ENCODE measurements around the gene FSIP1.

The FSIP1 gene

DNA sequence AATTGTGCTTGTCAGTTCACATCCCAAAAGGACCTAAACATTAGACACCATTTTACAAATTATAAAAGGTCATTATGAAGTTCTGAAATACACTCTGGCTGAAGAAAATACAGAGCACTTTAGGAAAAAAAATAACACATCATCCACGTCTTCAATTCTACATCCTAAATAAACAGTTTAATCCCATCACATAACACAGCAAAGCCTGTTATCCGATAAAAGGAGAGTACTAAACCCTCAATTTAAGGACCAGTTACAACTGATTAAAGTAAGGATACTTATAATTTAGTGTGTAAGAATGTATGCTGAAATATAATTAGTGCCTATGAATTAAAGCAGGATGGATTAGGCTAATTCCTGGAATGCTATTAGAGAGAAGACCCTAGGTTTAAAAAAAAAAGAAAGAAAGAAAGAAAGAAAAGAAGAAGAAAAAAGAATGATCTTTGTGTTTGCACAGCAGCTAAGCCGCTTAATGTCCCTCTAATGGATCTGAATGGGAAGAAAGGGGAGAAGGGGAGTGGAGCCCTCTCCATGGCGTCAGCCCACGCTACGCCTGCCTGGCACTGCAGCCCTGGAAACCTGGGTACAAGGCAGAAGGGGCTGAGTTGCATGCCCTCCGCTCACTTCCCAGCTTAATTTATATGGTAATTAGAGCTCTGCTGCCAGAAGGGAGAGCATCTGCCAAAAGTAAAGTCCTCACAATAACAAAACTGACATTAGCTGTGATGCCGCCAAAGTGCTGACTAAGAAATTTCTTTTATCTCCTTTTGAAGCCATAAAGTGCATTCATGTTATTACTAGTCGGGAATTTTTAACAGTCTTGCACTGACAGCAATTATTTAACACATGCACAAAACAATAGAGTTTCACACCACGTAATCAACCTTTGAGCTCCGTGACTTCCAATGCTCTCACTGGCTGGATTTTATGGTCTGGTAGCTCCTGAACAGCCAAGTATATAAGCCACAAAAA lies 90.0 kb downstream of the FSIP1 start:
- no peak overlapping the region for H3K4me3 ChIP-seq (ENCODE audit: insufficient read depth, low read depth, low read length, poor library complexity, severe bottlenecking)
- no peaks in the 10 kb centered on the region for H3K27me3 ChIP-seq (replicated peaks; ENCODE audit: control insufficient read depth, insufficient read depth, low read length, poor library complexity, severe bottlenecking)

DNA sequence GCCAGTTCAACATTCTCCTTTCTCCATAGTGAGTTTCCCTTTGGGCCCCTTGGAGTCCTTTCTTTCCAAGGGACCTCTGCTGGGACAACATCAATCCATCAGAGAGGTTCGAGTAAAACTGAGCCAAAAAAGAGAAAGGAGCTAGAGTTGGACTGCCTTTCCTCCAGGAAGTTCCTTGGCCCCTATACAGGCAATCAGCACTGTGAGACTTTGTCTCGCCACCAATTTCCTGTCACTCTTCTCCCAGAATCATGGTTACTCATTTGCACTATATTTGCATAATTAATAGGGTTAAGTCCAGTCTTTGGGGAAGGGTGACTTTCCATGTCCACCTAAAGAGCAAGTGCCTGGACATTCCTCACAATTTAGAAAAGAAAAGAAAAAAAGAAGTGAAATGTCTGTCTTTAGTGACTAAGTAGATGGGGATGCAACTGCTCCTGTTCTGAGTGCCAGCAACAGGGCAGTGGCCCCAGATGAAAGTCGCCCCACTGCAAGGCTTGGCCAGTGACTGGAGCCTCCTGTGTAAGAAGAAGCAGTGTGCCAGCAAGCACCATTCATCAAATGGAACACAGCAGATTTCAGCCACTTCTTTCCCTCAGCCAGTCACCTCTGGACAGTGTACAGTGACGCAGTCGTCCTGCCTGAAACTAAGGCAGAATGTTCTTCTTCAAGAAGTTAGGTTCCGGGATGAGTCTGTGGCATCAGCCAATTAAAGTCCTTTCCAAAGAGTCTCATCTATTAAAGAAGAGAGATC lies 91.6 kb downstream of the FSIP1 start:
- H3K36me3 ChIP-seq (ENCODE audit: control insufficient read depth, insufficient read depth, low read length): no peaks in the 10 kb centered on the region
- H3K27me3 ChIP-seq (replicated peaks; ENCODE audit: control insufficient read depth, insufficient read depth, low read length, poor library complexity, severe bottlenecking): no peaks in the 10 kb centered on the region
- no peak overlapping the region for H3K4me3 ChIP-seq (ENCODE audit: insufficient read depth, low read depth, low read length, poor library complexity, severe bottlenecking)
- H3K4me1 ChIP-seq (ENCODE audit: control insufficient read depth, insufficient read depth, low read length, poor library complexity, severe bottlenecking): no peaks in the 10 kb centered on the region
- no peaks in the 10 kb centered on the region for H3K9me3 ChIP-seq (ENCODE audit: control insufficient read depth, low read length)
- H3K27ac ChIP-seq (ENCODE audit: insufficient read depth, low read length, poor library complexity, severe bottlenecking): no peak overlapping the region
- no peak for DNase-seq

More for the DNA sequence above, 90.0 kb downstream of the FSIP1 start:
- H3K36me3 ChIP-seq (ENCODE audit: control insufficient read depth, insufficient read depth, low read length): no peaks in the 10 kb centered on the region
- H3K4me1 ChIP-seq (ENCODE audit: control insufficient read depth, insufficient read depth, low read length, poor library complexity, severe bottlenecking): no peaks in the 10 kb centered on the region
- H3K27ac ChIP-seq (ENCODE audit: insufficient read depth, low read length, poor library complexity, severe bottlenecking): no peak overlapping the region
- H3K9me3 ChIP-seq (ENCODE audit: control insufficient read depth, low read length): no peaks in the 10 kb centered on the region
- no peak for DNase-seq

DNA sequence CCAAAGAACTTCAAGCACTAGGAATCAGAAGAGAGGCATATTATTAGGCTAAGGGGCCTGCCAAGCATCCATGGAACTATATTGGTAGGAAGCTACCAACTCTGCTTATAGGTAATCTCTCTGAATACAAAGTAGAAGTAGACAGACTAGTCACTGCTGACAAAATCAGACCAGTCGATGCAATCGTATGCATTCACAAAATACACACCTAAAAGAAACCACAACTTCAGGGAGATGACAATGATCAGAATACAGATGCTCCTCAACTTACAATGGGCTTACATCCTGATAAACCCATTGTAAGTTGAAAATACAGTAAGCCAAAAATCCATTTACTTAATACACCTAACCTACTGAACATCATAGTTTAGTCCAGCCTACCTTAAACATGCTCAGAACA lies 94.7 kb downstream of the FSIP1 start:
- Histone ChIP-seq H3K27me3 (replicated peaks; ENCODE audit: control insufficient read depth, insufficient read depth, low read length, poor library complexity, severe bottlenecking) (no peaks in the 10 kb centered on the region), H3K9me3 (ENCODE audit: control insufficient read depth, low read length) (no peaks in the 10 kb centered on the region), H3K36me3 (ENCODE audit: control insufficient read depth, insufficient read depth, low read length) (no peaks in the 10 kb centered on the region), H3K27ac (ENCODE audit: insufficient read depth, low read length, poor library complexity, severe bottlenecking) (no peak overlapping the region), H3K4me3 (ENCODE audit: insufficient read depth, low read depth, low read length, poor library complexity, severe bottlenecking) (no peak overlapping the region), H3K4me1 (ENCODE audit: control insufficient read depth, insufficient read depth, low read length, poor library complexity, severe bottlenecking) (no peaks in the 10 kb centered on the region)
- DNase-seq: no peak

DNA sequence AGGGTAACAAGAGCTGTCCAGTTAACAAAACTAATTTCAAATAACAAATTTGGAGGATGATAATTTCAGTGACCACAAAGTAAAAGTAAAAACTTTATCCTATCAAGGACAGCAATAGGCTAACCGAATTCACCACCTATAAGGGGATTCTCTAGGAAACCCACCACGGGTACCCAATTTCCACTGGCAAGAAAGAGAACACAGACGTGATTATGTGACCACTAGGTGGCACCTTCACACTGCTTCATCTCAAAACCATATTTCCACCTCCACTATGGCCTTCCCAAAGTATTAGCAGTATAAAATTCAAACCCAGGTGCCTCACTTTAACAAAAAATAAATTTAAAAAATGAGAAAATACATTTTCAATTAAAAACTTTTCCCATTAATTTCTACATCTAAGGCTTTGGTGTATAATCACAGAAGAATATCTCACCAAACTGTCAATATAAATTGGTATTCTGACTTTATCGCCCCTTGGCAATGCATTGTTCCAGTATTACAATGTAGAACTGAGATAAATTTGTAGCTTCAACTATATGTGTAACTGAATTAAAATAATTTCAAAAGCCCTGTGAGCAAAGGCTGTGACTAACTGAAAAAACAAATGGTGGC lies 96.5 kb downstream of the FSIP1 start:
- no peaks in the 10 kb centered on the region for H3K9me3 ChIP-seq (ENCODE audit: control insufficient read depth, low read length)
- DNase-seq: peak in 1 of 3 donors; percentile 14
- H3K4me3 ChIP-seq (ENCODE audit: insufficient read depth, low read depth, low read length, poor library complexity, severe bottlenecking): no peak overlapping the region
- no peaks in the 10 kb centered on the region for H3K4me1 ChIP-seq (ENCODE audit: control insufficient read depth, insufficient read depth, low read length, poor library complexity, severe bottlenecking)
- H3K27ac ChIP-seq (ENCODE audit: insufficient read depth, low read length, poor library complexity, severe bottlenecking): no peak overlapping the region
- H3K36me3 ChIP-seq (ENCODE audit: control insufficient read depth, insufficient read depth, low read length): no peaks in the 10 kb centered on the region
- H3K27me3 ChIP-seq (replicated peaks; ENCODE audit: control insufficient read depth, insufficient read depth, low read length, poor library complexity, severe bottlenecking): no peaks in the 10 kb centered on the region

DNA sequence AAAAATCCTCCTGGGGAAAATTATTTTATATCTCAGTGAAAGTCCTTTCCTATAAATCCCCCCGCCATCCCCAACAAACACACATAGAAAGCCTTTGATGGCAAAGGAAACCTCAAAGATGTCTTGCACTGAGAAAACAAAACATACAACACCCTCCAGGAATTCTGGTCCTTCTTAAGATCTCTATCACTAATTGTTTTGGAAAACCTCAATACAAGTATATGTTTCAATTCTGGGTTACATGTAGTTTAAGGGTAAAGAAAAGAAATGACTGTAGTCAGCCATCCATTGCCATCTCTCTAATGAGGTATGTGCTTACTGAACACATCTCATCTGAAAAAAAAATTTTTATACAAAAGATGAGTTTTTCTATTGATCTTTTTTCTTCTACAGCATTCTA lies 97.3 kb downstream of the FSIP1 start:
- DNase-seq: no peak
- Histone ChIP-seq H3K36me3 (ENCODE audit: control insufficient read depth, insufficient read depth, low read length) (no peaks in the 10 kb centered on the region), H3K27ac (ENCODE audit: insufficient read depth, low read length, poor library complexity, severe bottlenecking) (no peak overlapping the region), H3K9me3 (ENCODE audit: control insufficient read depth, low read length) (no peaks in the 10 kb centered on the region), H3K4me3 (ENCODE audit: insufficient read depth, low read depth, low read length, poor library complexity, severe bottlenecking) (no peak overlapping the region), H3K27me3 (replicated peaks; ENCODE audit: control insufficient read depth, insufficient read depth, low read length, poor library complexity, severe bottlenecking) (no peaks in the 10 kb centered on the region), H3K4me1 (ENCODE audit: control insufficient read depth, insufficient read depth, low read length, poor library complexity, severe bottlenecking) (no peaks in the 10 kb centered on the region)

DNA sequence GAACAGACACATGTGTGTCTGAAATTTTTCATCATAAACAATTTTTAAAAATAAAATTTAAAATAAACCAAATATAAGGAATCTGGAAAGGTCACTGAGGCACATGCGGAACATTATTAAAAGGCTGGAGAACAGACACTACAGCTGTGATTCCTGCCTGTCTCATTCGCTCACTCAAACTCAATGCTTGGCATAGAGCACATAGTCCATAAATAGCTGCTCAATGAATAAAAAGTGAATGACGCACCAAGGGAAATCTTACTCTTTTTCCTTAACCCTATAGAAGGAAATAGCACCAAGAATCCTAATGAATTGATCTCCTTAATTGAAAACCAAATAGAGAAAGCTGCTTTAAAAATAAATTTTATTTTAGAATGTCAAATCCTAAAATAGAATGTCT lies 98.4 kb downstream of the FSIP1 start:
- no peaks in the 10 kb centered on the region for H3K4me1 ChIP-seq (ENCODE audit: control insufficient read depth, insufficient read depth, low read length, poor library complexity, severe bottlenecking)
- H3K9me3 ChIP-seq (ENCODE audit: control insufficient read depth, low read length): no peaks in the 10 kb centered on the region
- H3K27ac ChIP-seq (ENCODE audit: insufficient read depth, low read length, poor library complexity, severe bottlenecking): no peak overlapping the region
- no peak for DNase-seq
- H3K27me3 ChIP-seq (replicated peaks; ENCODE audit: control insufficient read depth, insufficient read depth, low read length, poor library complexity, severe bottlenecking): no peaks in the 10 kb centered on the region
- H3K36me3 ChIP-seq (ENCODE audit: control insufficient read depth, insufficient read depth, low read length): no peaks in the 10 kb centered on the region
- H3K4me3 ChIP-seq (ENCODE audit: insufficient read depth, low read depth, low read length, poor library complexity, severe bottlenecking): no peak overlapping the region

DNA sequence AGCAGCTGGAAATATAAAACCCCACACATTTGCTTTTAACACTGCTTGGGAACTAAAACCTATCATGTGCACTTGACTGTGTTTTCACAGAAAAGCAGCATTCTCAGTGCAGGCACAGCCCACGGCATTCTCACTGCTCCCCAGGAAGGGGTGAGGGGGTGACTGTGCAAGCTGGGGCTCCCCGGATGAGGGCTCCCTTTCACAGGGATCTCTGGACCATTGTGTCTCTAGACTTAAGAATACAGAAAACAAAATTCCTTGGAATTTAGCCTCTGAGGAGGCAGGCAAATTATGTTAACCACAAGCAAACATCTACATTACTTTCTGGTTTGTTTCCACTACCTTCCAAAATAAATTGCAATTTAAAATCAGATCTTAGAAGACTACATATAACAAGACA lies 100.3 kb downstream of the FSIP1 start:
- H3K36me3 ChIP-seq (ENCODE audit: control insufficient read depth, insufficient read depth, low read length): no peaks in the 10 kb centered on the region
- H3K4me3 ChIP-seq (ENCODE audit: insufficient read depth, low read depth, low read length, poor library complexity, severe bottlenecking): no peak overlapping the region
- no peaks in the 10 kb centered on the region for H3K27me3 ChIP-seq (replicated peaks; ENCODE audit: control insufficient read depth, insufficient read depth, low read length, poor library complexity, severe bottlenecking)
- H3K9me3 ChIP-seq (ENCODE audit: control insufficient read depth, low read length): no peaks in the 10 kb centered on the region
- H3K27ac ChIP-seq (ENCODE audit: insufficient read depth, low read length, poor library complexity, severe bottlenecking): no peak overlapping the region
- DNase-seq: no peak
- no peaks in the 10 kb centered on the region for H3K4me1 ChIP-seq (ENCODE audit: control insufficient read depth, insufficient read depth, low read length, poor library complexity, severe bottlenecking)

DNA sequence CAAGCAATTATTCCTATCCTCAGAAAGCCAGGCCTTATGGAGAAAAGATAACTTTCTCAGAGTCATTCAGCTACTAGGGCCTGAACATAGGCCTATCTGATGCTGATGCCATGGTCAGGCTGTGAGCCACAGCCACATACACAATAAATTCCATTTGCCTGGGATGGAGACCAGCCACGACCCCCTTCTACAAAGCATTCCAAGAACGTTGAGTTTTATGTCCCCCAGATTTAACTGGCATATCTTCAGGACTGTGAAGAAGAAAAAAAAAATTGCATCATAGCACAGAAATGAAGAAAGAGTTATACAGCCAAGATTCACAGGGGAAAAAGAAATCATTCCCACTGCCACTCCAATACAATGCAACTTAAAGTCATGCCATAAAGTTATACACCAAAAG lies 101.8 kb downstream of the FSIP1 start:
- H3K4me3 ChIP-seq (ENCODE audit: insufficient read depth, low read depth, low read length, poor library complexity, severe bottlenecking): no peak overlapping the region
- H3K27ac ChIP-seq (ENCODE audit: insufficient read depth, low read length, poor library complexity, severe bottlenecking): no peak overlapping the region
- H3K4me1 ChIP-seq (ENCODE audit: control insufficient read depth, insufficient read depth, low read length, poor library complexity, severe bottlenecking): no peaks in the 10 kb centered on the region
- H3K9me3 ChIP-seq (ENCODE audit: control insufficient read depth, low read length): no peaks in the 10 kb centered on the region
- DNase-seq: no peak
- no peaks in the 10 kb centered on the region for H3K36me3 ChIP-seq (ENCODE audit: control insufficient read depth, insufficient read depth, low read length)
- no peaks in the 10 kb centered on the region for H3K27me3 ChIP-seq (replicated peaks; ENCODE audit: control insufficient read depth, insufficient read depth, low read length, poor library complexity, severe bottlenecking)

DNA sequence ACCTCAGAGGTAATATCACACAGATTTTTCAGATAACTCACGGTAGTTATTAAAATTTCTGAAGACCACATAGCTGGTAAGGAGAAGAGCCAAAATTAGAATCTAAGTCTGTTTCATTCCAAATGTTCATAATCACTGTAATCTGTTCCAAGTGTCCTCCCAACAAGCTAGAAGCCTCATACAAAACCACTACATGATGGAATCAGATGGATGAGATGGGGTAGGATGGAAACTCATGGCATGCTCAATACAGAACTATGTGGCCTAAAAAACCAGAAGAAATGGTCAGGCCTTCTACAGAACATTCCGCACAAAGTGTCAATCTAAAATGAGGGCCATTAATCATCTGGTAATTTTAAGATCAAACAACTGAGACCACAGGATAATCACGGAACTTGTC lies 110.0 kb downstream of the FSIP1 start:
- Histone ChIP-seq H3K4me3 (ENCODE audit: insufficient read depth, low read depth, low read length, poor library complexity, severe bottlenecking) (no peak overlapping the region), H3K9me3 (ENCODE audit: control insufficient read depth, low read length) (no peaks in the 10 kb centered on the region), H3K4me1 (ENCODE audit: control insufficient read depth, insufficient read depth, low read length, poor library complexity, severe bottlenecking) (no peaks in the 10 kb centered on the region), H3K27me3 (replicated peaks; ENCODE audit: control insufficient read depth, insufficient read depth, low read length, poor library complexity, severe bottlenecking) (no peaks in the 10 kb centered on the region), H3K27ac (ENCODE audit: insufficient read depth, low read length, poor library complexity, severe bottlenecking) (no peak overlapping the region), H3K36me3 (ENCODE audit: control insufficient read depth, insufficient read depth, low read length) (no peaks in the 10 kb centered on the region)
- no peak for DNase-seq

DNA sequence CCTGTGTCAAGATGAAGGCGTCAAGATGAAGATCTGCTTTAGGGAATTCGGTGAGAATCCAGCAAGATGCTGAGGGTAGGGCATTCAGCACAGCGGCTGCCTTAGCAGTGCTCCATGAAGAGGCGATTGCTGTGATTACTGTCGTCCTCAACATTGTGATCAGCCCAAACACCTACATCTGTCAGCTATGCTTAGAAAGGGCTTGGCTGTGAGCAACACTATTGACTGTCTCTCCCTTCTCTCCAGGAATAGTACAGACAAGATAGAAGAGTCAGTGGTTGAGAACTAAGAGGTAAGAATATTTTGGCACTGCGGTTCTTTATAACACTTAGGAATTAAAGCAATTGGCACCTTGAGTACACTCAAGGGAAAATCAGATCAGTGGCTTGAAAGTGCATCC lies 110.5 kb downstream of the FSIP1 start:
- DNase-seq: no peak
- Histone ChIP-seq H3K4me1 (ENCODE audit: control insufficient read depth, insufficient read depth, low read length, poor library complexity, severe bottlenecking) (no peaks in the 10 kb centered on the region), H3K36me3 (ENCODE audit: control insufficient read depth, insufficient read depth, low read length) (no peaks in the 10 kb centered on the region), H3K27me3 (replicated peaks; ENCODE audit: control insufficient read depth, insufficient read depth, low read length, poor library complexity, severe bottlenecking) (no peaks in the 10 kb centered on the region), H3K4me3 (ENCODE audit: insufficient read depth, low read depth, low read length, poor library complexity, severe bottlenecking) (no peak overlapping the region), H3K9me3 (ENCODE audit: control insufficient read depth, low read length) (no peaks in the 10 kb centered on the region), H3K27ac (ENCODE audit: insufficient read depth, low read length, poor library complexity, severe bottlenecking) (no peak overlapping the region)
